Tibial nerve (tissue), 4 donors: Measurements from ENCODE around the gene CAMK1D.

Source experiments
- CTCF ChIP-seq, 5 experiments: fragments of 200-600 bp in 3 of 5; fragments of 450-650 bp in 2 of 5; sonication (generic) in 3 of 5; IDR thresholded peaks; one replicate each; pipeline ENCODE4 v1.5.1; 2016 to 2019; ENCODE audit warnings: antibody characterized with exemption in 5 of 5, mild to moderate bottlenecking in 3 of 5, moderate library complexity in 2 of 5
- EP300 ChIP-seq, 2 donors: sonication (generic); formaldehyde crosslinking; IDR thresholded peaks; one replicate each; pipeline ENCODE4 v1.6.1; 2017; ENCODE audit warnings: antibody characterized with exemption in 2 of 2, mild to moderate bottlenecking in 1 of 2
- POLR2A ChIP-seq, 2 donors: fragments of 450-650 bp; IDR thresholded peaks; one replicate each; pipeline ENCODE4 v1.6.1; 2017; ENCODE audit warnings: antibody characterized with exemption in 2 of 2, mild to moderate bottlenecking in 2 of 2, moderate library complexity in 2 of 2

GRCh38 chr10:12699781-12700556 is 350.6 kb downstream of the CAMK1D start:
- TF ChIP-seq CTCF (IDR thresholded peaks at IDR 0.05) (no peak), POLR2A (IDR thresholded peaks at IDR 0.05) (no peak), EP300 (IDR thresholded peaks at IDR 0.05) (no peak)
